ENCODE measurements around the gene CDRT15L2.
"Not testable (repeated sequence)": the region's sequence is repeated elsewhere in the genome, so short reads cannot be mapped to it uniquely, and the experiment has no call there.

DNA sequence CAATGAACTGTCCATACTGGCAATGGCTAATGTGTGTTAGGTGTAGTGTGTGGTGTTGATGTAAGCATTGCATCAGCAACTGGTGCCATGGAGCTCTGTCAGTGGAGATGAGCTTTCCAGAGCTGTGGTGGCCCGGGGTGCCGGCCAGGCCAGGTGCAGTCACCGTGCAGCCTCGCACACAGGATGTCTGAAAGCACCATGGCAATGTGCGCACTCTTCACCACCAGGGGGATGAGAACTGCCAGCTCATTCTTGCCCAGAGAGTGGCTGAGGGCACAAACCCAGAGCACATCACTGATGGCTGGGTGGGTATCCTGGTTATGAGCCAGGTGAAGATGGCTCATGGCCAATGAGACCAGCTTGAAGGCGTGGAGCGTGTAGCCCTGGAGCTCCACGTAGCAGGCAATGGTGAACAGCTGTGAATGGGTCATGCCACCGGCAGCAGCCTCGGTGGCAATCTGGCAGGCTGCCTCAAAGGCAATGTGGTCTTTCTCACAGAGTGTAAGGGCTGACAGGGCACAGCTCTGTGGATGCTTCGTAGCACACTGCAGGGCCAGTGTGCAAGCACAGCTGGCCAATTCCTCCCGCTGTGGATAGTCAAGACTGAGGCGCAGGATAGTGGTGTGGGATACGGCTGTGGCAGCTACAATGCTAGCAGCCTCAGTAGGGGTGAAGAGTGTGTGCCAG, 4.5 kb downstream of the CDRT15L2 start:
- TF ChIP-seq CTCF (conservative IDR thresholded peaks at IDR 0.05; ENCODE audit: low read length); EZH2phosphoT487 (IDR thresholded peaks at IDR 0.05; ENCODE audit: borderline replicate concordance): not testable (repeated sequence)

All from Loucy (cell line).